Measurements from ENCODE around the gene ZNF660. TPM values are rescaled to one million over a fixed set of nuclear protein-coding genes. Genes with fewer than 3 reads are reported as not detected.

ZNF660 gene
- total RNA-seq, 5 donors from 2014 or later (not counting 1 experiment from before 2014, with no cell fraction given) = 0.23 to 0.95 (median 0.60) TPM

DNA sequence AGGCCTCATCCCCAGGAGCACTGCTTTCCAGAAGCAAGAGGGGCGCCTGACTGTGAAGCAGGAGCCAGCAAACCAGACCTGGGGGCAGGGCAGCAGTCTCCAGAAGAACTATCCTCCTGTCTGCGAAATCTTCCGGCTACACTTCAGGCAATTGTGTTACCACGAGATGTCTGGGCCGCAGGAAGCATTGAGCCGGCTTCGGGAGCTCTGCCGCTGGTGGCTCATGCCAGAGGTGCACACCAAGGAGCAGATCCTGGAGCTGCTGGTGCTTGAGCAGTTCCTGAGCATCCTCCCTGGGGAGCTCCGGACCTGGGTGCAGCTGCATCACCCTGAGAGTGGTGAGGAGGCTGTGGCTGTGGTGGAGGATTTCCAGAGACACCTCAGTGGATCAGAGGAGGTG, 27.7 kb upstream of the ZNF660 start:
- ATAC-seq (replicated peaks in 1 of 4) (no peak), DNase-seq (no peak)
- H3K9me3 Mint-ChIP-seq = peaks cover 0 to 5% (median 3%) of the 10 kb centered on the region in 3 donors
- H3K27ac Mint-ChIP-seq = no peak overlapping the region
- Histone ChIP-seq H3K27ac (ENCODE audit: low read length) (no peak overlapping the region), H3K4me3 (ENCODE audit: control insufficient read depth in 1 of 2, extremely low read depth in 1 of 2, low read length in 1 of 2) (no peak overlapping the region), H3K27me3 (replicated peaks in 1 of 2; ENCODE audit: control insufficient read depth in 2 of 2, extremely low read depth in 1 of 2, insufficient read depth in 2 of 2, low read length in 1 of 2) (no peaks in the 10 kb centered on the region), H3K4me1 (ENCODE audit: control insufficient read depth in 1 of 2, extremely low read depth in 1 of 2, insufficient read depth in 2 of 2, low read length in 2 of 2) (peaks cover 3 to 14% of the 10 kb centered on the region in 2 experiments), H3K9me3 (no peaks in the 10 kb centered on the region), H3K36me3 (ENCODE audit: control insufficient read depth in 2 of 2, extremely low read depth in 1 of 2, insufficient read depth in 1 of 2, low read length in 1 of 2) (peaks cover 0 to 2% of the 10 kb centered on the region in 2 donors)
- 97% methylated on average over 8 of the region's 9 CpGs for WGBS (ENCODE audit: insufficient coverage)
- POLR2A ChIA-PET = interaction anchor here in 1 of 2 donors (0.5 kb wide), 1 partner anchor 37 kb away, joined by 10 read pairs; no protein-coding TSS in a partner anchor
- H3K27me3 Mint-ChIP-seq = no peaks in the 10 kb centered on the region
- no peak overlapping the region for H3K4me3 Mint-ChIP-seq
- CTCF ChIA-PET = no interaction called here
- H3K36me3 Mint-ChIP-seq = peaks cover 26% of the 10 kb centered on the region
- H3K4me1 Mint-ChIP-seq = peaks cover 23 to 27% (median 24%) of the 10 kb centered on the region in 3 donors

DNA sequence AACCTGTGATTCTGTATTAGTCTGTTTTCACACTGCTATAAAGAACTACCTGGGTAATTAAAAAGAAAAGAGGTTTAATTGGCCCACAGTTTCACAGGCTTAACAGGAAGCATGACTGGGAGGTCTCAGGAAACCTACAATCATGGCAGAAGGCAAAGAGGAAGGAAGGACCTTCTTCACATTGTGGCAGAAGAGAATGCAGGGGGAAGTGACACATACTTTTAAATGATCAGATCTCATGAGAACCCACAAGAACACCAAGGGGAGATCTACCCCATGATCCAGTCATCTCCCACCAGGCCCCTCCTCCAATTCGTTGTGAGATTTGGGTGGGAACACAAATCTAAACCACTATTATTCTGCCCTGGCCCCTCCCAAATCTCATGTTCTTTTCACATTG, 23.7 kb upstream of the ZNF660 start:
- Histone ChIP-seq H3K4me3 (ENCODE audit: control insufficient read depth in 1 of 2, extremely low read depth in 1 of 2, low read length in 1 of 2) (no peak overlapping the region), H3K27me3 (replicated peaks in 1 of 2; ENCODE audit: control insufficient read depth in 2 of 2, extremely low read depth in 1 of 2, insufficient read depth in 2 of 2, low read length in 1 of 2) (no peaks in the 10 kb centered on the region), H3K27ac (ENCODE audit: low read length) (no peak overlapping the region), H3K9me3 (no peaks in the 10 kb centered on the region), H3K4me1 (ENCODE audit: control insufficient read depth in 1 of 2, extremely low read depth in 1 of 2, insufficient read depth in 2 of 2, low read length in 2 of 2) (peaks cover under 1 to 2% of the 10 kb centered on the region in 2 experiments), H3K36me3 (ENCODE audit: control insufficient read depth in 2 of 2, extremely low read depth in 1 of 2, insufficient read depth in 1 of 2, low read length in 1 of 2) (peaks cover 2 to 4% of the 10 kb centered on the region in 2 donors)
- Mint-ChIP-seq H3K9me3 (peaks cover 6 to 8% (median 6%) of the 10 kb centered on the region in 3 donors), H3K27ac (no peak overlapping the region), H3K4me3 (no peak overlapping the region), H3K4me1 (peaks cover 9 to 20% (median 12%) of the 10 kb centered on the region in 3 donors), H3K27me3 (no peaks in the 10 kb centered on the region), H3K36me3 (peaks cover 53% of the 10 kb centered on the region)
- DNase-seq (no peak), ATAC-seq (replicated peaks in 1 of 4) (no peak)
- WGBS (ENCODE audit: insufficient coverage) = 29% methylated on average over 1 of the region's 1 CpG
- CTCF ChIA-PET = no interaction called here
- POLR2A ChIA-PET = no interaction called here

DNA sequence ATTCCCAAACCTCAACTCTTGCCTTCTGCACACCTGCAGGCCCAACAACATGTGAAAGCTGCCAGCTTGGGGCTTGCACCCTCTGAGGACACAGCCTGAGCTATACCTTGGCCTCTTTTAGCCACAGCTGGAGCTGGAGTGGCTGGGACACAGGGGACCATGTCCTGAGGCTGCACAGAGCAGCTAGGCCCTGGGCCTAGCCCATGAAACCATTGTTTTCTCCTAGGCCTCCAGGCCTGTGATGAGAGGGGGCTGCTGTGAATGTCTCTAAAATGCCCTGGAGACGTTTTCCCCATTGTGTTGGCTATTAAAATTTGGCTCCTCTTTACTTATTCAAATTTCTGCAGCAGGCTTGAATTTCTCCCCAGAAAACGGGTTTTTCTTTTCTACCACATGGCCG, 22.6 kb upstream of the ZNF660 start:
- no peaks in the 10 kb centered on the region for H3K4me1 ChIP-seq (ENCODE audit: control insufficient read depth in 1 of 2, extremely low read depth in 1 of 2, insufficient read depth in 2 of 2, low read length in 2 of 2)
- no peak overlapping the region for H3K4me3 Mint-ChIP-seq
- peaks cover 3 to 12% (median 6%) of the 10 kb centered on the region in 3 donors for H3K4me1 Mint-ChIP-seq
- peaks cover 10 to 13% (median 13%) of the 10 kb centered on the region in 3 donors for H3K9me3 Mint-ChIP-seq
- WGBS (ENCODE audit: insufficient coverage) = no CpG with 5 or more reads among the region's 3 CpGs
- ChIA-PET CTCF (no interaction called here), POLR2A (no interaction called here)
- peaks cover 61% of the 10 kb centered on the region for H3K36me3 Mint-ChIP-seq
- H3K27ac Mint-ChIP-seq = no peak overlapping the region
- DNase-seq = no peak
- no peak for ATAC-seq (replicated peaks in 1 of 4)
- H3K36me3 ChIP-seq (ENCODE audit: control insufficient read depth in 2 of 2, extremely low read depth in 1 of 2, insufficient read depth in 1 of 2, low read length in 1 of 2) = peaks cover 2 to 4% of the 10 kb centered on the region in 2 donors
- no peak overlapping the region for H3K27ac ChIP-seq (ENCODE audit: low read length)
- H3K9me3 ChIP-seq = no peaks in the 10 kb centered on the region
- H3K4me3 ChIP-seq (ENCODE audit: control insufficient read depth in 1 of 2, extremely low read depth in 1 of 2, low read length in 1 of 2) = no peak overlapping the region
- no peaks in the 10 kb centered on the region for H3K27me3 ChIP-seq (replicated peaks in 1 of 2; ENCODE audit: control insufficient read depth in 2 of 2, extremely low read depth in 1 of 2, insufficient read depth in 2 of 2, low read length in 1 of 2)
- no peaks in the 10 kb centered on the region for H3K27me3 Mint-ChIP-seq

DNA sequence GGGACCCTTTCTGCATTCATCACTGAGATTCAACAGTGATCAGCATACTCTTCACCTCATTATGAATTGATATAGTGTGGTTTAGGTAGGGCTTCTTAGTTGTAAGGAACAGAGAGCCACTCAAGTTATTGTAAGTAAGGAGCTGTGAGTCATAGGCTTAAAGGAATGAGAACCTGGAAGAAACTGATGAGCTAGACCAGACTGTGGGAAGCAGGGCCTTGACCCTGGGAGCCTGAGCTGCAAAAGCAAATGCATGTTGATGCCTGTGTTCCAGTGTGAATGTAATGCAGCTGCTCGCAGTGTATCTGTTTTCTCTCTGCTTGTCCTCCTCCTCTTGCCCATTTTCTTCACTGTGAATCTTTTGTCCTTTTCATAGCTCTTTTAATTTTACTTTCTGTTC, 16.2 kb upstream of the ZNF660 start:
- Mint-ChIP-seq H3K27me3 (no peaks in the 10 kb centered on the region), H3K4me3 (no peak overlapping the region), H3K9me3 (peaks cover 40 to 62% (median 56%) of the 10 kb centered on the region in 3 donors), H3K4me1 (peaks cover 0 to 5% (median 0%) of the 10 kb centered on the region in 3 donors), H3K36me3 (peaks cover 83% of the 10 kb centered on the region), H3K27ac (no peak overlapping the region)
- H3K36me3 ChIP-seq (ENCODE audit: control insufficient read depth in 2 of 2, extremely low read depth in 1 of 2, insufficient read depth in 1 of 2, low read length in 1 of 2) = peaks cover 7 to 21% of the 10 kb centered on the region in 2 donors
- DNase-seq = no peak
- CTCF ChIA-PET = no interaction called here
- no peak overlapping the region for H3K4me3 ChIP-seq (ENCODE audit: control insufficient read depth in 1 of 2, extremely low read depth in 1 of 2, low read length in 1 of 2)
- peaks cover 2% of the 10 kb centered on the region for H3K9me3 ChIP-seq
- no peaks in the 10 kb centered on the region for H3K27me3 ChIP-seq (replicated peaks in 1 of 2; ENCODE audit: control insufficient read depth in 2 of 2, extremely low read depth in 1 of 2, insufficient read depth in 2 of 2, low read length in 1 of 2)
- WGBS (ENCODE audit: insufficient coverage) = no CpG with 5 or more reads among the region's 1 CpG
- no peak overlapping the region for H3K27ac ChIP-seq (ENCODE audit: low read length)
- H3K4me1 ChIP-seq (ENCODE audit: control insufficient read depth in 1 of 2, extremely low read depth in 1 of 2, insufficient read depth in 2 of 2, low read length in 2 of 2) = no peaks in the 10 kb centered on the region
- POLR2A ChIA-PET = no interaction called here
- no peak for ATAC-seq (replicated peaks in 1 of 4)

DNA sequence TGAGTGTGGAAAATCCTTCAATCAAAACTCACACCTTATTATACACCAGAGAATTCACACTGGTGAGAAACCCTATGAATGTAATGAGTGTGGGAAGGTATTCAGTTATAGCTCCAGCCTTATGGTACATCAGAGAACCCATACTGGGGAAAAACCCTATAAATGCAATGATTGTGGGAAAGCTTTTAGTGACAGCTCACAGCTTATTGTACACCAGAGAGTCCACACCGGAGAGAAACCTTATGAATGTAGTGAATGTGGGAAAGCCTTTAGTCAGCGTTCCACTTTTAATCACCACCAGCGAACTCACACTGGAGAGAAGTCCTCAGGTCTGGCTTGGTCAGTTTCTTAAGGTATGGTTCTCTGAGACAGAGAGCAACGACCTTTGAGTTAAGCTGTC, 13.7 kb upstream of the ZNF660 start:
- ChIA-PET CTCF (no interaction called here), POLR2A (no interaction called here)
- DNase-seq (no peak), ATAC-seq (replicated peaks in 1 of 4) (no peak)
- Histone ChIP-seq H3K4me3 (ENCODE audit: control insufficient read depth in 1 of 2, extremely low read depth in 1 of 2, low read length in 1 of 2) (no peak overlapping the region), H3K36me3 (ENCODE audit: control insufficient read depth in 2 of 2, extremely low read depth in 1 of 2, insufficient read depth in 1 of 2, low read length in 1 of 2) (peaks cover 7 to 18% of the 10 kb centered on the region in 2 donors), H3K4me1 (ENCODE audit: control insufficient read depth in 1 of 2, extremely low read depth in 1 of 2, insufficient read depth in 2 of 2, low read length in 2 of 2) (no peaks in the 10 kb centered on the region), H3K27ac (ENCODE audit: low read length) (no peak overlapping the region), H3K9me3 (peaks cover 2% of the 10 kb centered on the region), H3K27me3 (replicated peaks in 1 of 2; ENCODE audit: control insufficient read depth in 2 of 2, extremely low read depth in 1 of 2, insufficient read depth in 2 of 2, low read length in 1 of 2) (no peaks in the 10 kb centered on the region)
- no CpG with 5 or more reads among the region's 4 CpGs for WGBS (ENCODE audit: insufficient coverage)
- Mint-ChIP-seq H3K4me1 (no peaks in the 10 kb centered on the region), H3K27ac (no peak overlapping the region), H3K9me3 (peaks cover 35 to 63% (median 59%) of the 10 kb centered on the region in 3 donors), H3K36me3 (peaks cover 60% of the 10 kb centered on the region), H3K27me3 (no peaks in the 10 kb centered on the region), H3K4me3 (no peak overlapping the region)

DNA sequence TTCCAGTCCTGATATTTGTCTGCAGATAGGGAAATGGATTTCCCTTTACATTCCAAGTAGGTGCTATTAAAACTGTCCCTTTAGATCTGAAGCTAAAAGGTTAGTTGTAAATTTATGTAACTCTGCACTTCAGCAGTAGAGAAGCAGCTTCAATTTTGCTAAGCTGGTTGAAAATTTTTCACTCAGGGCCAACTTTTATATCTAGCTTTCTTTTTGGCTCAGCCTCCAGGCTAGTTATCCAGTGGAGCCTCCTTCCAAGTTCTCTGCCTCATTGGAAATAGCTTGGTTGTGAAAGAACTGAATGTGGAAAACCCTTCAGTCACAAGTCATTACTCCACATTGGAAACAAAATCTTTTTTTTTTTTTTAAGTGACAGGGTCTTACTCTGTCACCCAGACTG, 8.2 kb upstream of the ZNF660 start:
- Histone ChIP-seq H3K9me3 (no peaks in the 10 kb centered on the region), H3K27ac (ENCODE audit: low read length) (no peak overlapping the region), H3K4me3 (ENCODE audit: control insufficient read depth in 1 of 2, extremely low read depth in 1 of 2, low read length in 1 of 2) (no peak overlapping the region), H3K27me3 (replicated peaks in 1 of 2; ENCODE audit: control insufficient read depth in 2 of 2, extremely low read depth in 1 of 2, insufficient read depth in 2 of 2, low read length in 1 of 2) (peaks cover 0 to 3% of the 10 kb centered on the region in 2 experiments), H3K4me1 (ENCODE audit: control insufficient read depth in 1 of 2, extremely low read depth in 1 of 2, insufficient read depth in 2 of 2, low read length in 2 of 2) (no peaks in the 10 kb centered on the region), H3K36me3 (ENCODE audit: control insufficient read depth in 2 of 2, extremely low read depth in 1 of 2, insufficient read depth in 1 of 2, low read length in 1 of 2) (no peaks in the 10 kb centered on the region)
- H3K4me3 Mint-ChIP-seq = no peak overlapping the region
- DNase-seq = no peak
- peaks cover 23% of the 10 kb centered on the region for H3K36me3 Mint-ChIP-seq
- H3K27ac Mint-ChIP-seq = no peak overlapping the region
- no peaks in the 10 kb centered on the region for H3K27me3 Mint-ChIP-seq
- CTCF ChIA-PET = no interaction called here
- H3K4me1 Mint-ChIP-seq = no peaks in the 10 kb centered on the region
- POLR2A ChIA-PET = no interaction called here
- H3K9me3 Mint-ChIP-seq = peaks cover 10 to 32% (median 24%) of the 10 kb centered on the region in 3 donors
- ATAC-seq (replicated peaks in 1 of 4) = no peak

Measured in T-cell (primary cell).